Gastroesophageal sphincter (tissue), 4 donors: ENCODE measurements around the gene EHBP1. TPM values are rescaled to one million over a fixed set of nuclear protein-coding genes. Genes with fewer than 3 reads are reported as not detected.

Experiments
- ATAC-seq: fragments of 150-250 bp; one replicate; pipeline ENCODE4 v1.9.1; 2016; ENCODE audit warnings: mild to moderate bottlenecking, moderate library complexity
- H3K27ac ChIP-seq, 4 donors: fragments of 200-600 bp; sonication (generic) in 3 of 4; 1 replicate in 3 of 4; 2 replicates in 1 of 4; pipeline ENCODE4 v1.5.1; 2016 to 2019
- H3K27me3 ChIP-seq: fragments of 200-600 bp; sonication (generic); one replicate; pipeline ENCODE4 v1.5.1; 2019
- H3K36me3 ChIP-seq, 2 donors: fragments of 200-600 bp; sonication (generic); one replicate each; pipeline ENCODE4 v1.5.1; 2019; ENCODE audit warnings: control low read depth in 1 of 2
- H3K4me1 ChIP-seq, 3 donors: fragments of 200-600 bp; sonication (generic); 1 replicate in 2 of 3; 2 replicates in 1 of 3; pipeline ENCODE4 v1.5.1; 2016 to 2019; ENCODE audit warnings: control low read depth in 2 of 3
- H3K4me3 ChIP-seq, 2 donors: fragments of 200-600 bp; sonication (generic); one replicate each; pipeline ENCODE4 v1.5.1; 2019; ENCODE audit warnings: mild to moderate bottlenecking in 1 of 2, moderate library complexity in 1 of 2
- H3K9me3 ChIP-seq, 3 donors: fragments of 200-600 bp; sonication (generic); one replicate each; pipeline ENCODE4 v1.5.1; 2017 to 2019; ENCODE audit warnings: control low read depth in 2 of 3
- EP300 ChIP-seq: sonication (generic); formaldehyde crosslinking; IDR thresholded peaks from one replicate; pipeline ENCODE4 v1.6.1; 2017; ENCODE audit warnings: antibody characterized with exemption, mild to moderate bottlenecking
- POLR2A ChIP-seq, 2 donors: fragments of 450-650 bp; IDR thresholded peaks; one replicate each; pipeline ENCODE4 v1.6.1; 2017; ENCODE audit warnings: antibody characterized with exemption in 2 of 2, mild to moderate bottlenecking in 2 of 2, moderate library complexity in 1 of 2
- POLR2AphosphoS5 ChIP-seq: sonication (generic); formaldehyde crosslinking; IDR thresholded peaks from one replicate; pipeline ENCODE4 v1.6.1; 2017; ENCODE audit warnings: antibody characterized with exemption
- WGBS, 2 donors: methylation state at CpG; one replicate each; pipeline ENCODE4 v1.1.5; 2018; ENCODE audit warnings: low coverage in 1 of 2; 5-methylcytosine and 5-hydroxymethylcytosine counted together
- total RNA-seq, 4 donors: library from RNA; depleted of rRNA; stranded (reverse); fragments of >200 nt; gene quantifications; one replicate each; pipeline ENCODE4 v1.1.0, GENCODE V29; 2016
- TF ChIP-seq, protein P1 (sequence below), 4 experiments: fragments of 200-600 bp in 2 of 4; fragments of 450-650 bp in 2 of 4; sonication (generic) in 1 of 4; IDR thresholded peaks; one replicate each; pipeline ENCODE4 v1.5.1; 2017 to 2019; ENCODE audit warnings: antibody characterized with exemption in 4 of 4, mild to moderate bottlenecking in 2 of 4, moderate library complexity in 2 of 4

Gene EHBP1
- total RNA-seq, 4 donors from 2014 or later, result 82.4 to 159 (median 146) TPM

DNA sequence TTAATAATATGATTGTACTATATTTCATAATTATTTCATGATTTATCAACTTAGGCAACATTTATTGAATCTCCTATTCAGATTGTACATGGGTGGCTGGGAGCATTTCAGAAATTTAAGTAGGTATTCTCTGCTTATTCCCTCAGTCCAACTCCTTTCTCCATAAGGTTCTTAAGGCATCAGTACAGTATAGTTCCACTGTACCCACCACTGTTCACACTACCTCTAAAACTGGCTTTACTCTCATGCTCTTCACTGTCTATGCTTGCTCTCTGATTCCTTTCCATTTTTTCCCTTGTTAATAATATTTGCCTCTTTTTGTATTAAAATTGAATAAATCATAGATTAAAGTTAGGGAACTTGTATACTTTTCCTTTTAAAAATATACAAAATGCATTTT, 89.8 kb downstream of the EHBP1 start:
- TF ChIP-seq EP300, result no peak
- TF ChIP-seq, protein P1, sequence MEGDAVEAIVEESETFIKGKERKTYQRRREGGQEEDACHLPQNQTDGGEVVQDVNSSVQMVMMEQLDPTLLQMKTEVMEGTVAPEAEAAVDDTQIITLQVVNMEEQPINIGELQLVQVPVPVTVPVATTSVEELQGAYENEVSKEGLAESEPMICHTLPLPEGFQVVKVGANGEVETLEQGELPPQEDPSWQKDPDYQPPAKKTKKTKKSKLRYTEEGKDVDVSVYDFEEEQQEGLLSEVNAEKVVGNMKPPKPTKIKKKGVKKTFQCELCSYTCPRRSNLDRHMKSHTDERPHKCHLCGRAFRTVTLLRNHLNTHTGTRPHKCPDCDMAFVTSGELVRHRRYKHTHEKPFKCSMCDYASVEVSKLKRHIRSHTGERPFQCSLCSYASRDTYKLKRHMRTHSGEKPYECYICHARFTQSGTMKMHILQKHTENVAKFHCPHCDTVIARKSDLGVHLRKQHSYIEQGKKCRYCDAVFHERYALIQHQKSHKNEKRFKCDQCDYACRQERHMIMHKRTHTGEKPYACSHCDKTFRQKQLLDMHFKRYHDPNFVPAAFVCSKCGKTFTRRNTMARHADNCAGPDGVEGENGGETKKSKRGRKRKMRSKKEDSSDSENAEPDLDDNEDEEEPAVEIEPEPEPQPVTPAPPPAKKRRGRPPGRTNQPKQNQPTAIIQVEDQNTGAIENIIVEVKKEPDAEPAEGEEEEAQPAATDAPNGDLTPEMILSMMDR (IDR thresholded peaks at IDR 0.05), result no peak
- TF ChIP-seq POLR2A (IDR thresholded peaks at IDR 0.05), result no peak
- TF ChIP-seq POLR2AphosphoS5, result no peak
- H3K4me1 ChIP-seq, result peaks cover 0 to 48% (median 14%) of the 10 kb centered on the region in 3 donors

DNA sequence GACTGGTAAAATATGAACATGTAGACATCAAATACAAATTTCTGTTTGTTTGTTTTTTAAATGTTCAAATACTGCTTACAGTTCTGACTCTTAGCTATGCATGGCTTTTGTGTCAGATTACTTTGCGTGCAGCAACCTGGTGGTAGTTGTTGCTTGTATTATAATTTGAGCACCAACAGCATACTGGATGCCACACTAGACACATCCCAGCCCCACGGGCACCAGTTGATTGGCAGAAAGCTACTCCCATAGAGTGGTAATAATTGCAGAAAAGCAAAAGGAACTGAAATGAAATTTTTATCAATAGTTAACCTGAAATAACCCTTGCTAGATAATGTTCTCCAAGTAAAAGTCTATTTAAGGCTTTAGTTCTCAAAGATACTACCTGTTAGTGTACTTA, 91.6 kb downstream of the EHBP1 start:
- TF ChIP-seq EP300 (no peak), POLR2A (IDR thresholded peaks at IDR 0.05) (no peak)
- no peak overlapping the region for H3K27ac ChIP-seq
- no peak for ATAC-seq
- peaks cover 0 to 43% (median 12%) of the 10 kb centered on the region in 3 donors for H3K4me1 ChIP-seq
- WGBS, 2 donors, result 91 to 100% methylated on average over 2 of the region's 2 CpGs
- H3K27me3 ChIP-seq, result no peaks in the 10 kb centered on the region
- H3K36me3 ChIP-seq, result no peaks in the 10 kb centered on the region
- H3K4me3 ChIP-seq, result no peak overlapping the region
- no peaks in the 10 kb centered on the region for H3K9me3 ChIP-seq

More for the DNA sequence above, 89.8 kb downstream of the EHBP1 start:
- Histone ChIP-seq H3K27ac (no peak overlapping the region), H3K4me3 (no peak overlapping the region), H3K36me3 (no peaks in the 10 kb centered on the region), H3K9me3 (no peaks in the 10 kb centered on the region), H3K27me3 (no peaks in the 10 kb centered on the region)
- ATAC-seq, result no peak

DNA sequence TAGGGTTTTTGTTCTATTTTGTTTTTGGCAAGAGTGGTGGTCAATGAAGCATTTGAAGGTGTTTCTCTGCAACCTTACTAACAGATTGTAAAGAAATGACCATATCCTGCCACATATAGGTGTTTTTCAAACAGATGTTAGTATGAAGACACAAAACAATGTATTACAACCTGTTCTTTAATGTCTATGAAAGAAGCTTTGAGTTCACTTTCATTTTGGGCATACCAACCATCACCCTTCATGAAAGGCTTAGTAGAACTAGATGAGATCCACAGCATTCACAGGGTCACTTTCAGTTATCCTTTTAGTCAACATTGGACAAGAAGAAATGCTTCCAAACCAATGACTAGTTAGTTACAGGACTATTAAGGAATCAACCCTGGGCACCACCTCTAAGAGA, 95.1 kb downstream of the EHBP1 start:
- Histone ChIP-seq H3K9me3 (no peaks in the 10 kb centered on the region), H3K27me3 (no peaks in the 10 kb centered on the region), H3K36me3 (peaks cover 0 to 2% of the 10 kb centered on the region in 2 donors), H3K4me3 (no peak overlapping the region), H3K4me1 (peaks cover 0 to 18% (median 6%) of the 10 kb centered on the region in 3 donors), H3K27ac (no peak overlapping the region)
- TF ChIP-seq POLR2A (IDR thresholded peaks at IDR 0.05) (no peak), EP300 (no peak), POLR2AphosphoS5 (no peak)
- TF ChIP-seq, protein P1 (IDR thresholded peaks at IDR 0.05), result no peak
- ATAC-seq, result no peak

DNA sequence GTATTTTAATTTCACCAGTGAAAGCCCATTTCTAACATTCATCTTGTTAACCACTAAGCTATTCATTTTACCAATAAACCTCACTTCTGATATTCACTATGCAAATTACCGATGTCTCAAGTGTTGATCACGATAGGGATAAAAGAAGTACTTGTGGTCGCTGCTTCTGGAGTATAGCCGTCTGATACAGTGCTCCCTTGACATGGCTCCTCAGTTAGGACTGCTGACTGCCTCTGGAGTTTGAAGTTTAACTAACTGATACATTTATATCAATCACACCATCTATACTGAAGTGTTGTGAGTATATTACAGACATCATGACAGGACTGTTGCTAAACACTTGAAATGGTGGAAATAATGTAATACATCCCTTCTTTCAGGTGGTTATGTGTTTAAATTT, 95.6 kb downstream of the EHBP1 start:
- H3K9me3 ChIP-seq, result no peaks in the 10 kb centered on the region
- H3K27me3 ChIP-seq, result no peaks in the 10 kb centered on the region
- H3K27ac ChIP-seq, result no peak overlapping the region
- no peak overlapping the region for H3K4me3 ChIP-seq
- WGBS, 2 donors, result 76 to 94% methylated on average over 2 to 4 of the region's 4 CpGs
- no peak for TF ChIP-seq POLR2A (IDR thresholded peaks at IDR 0.05)
- TF ChIP-seq, protein P1 (IDR thresholded peaks at IDR 0.05), result no peak
- no peak for TF ChIP-seq EP300
- TF ChIP-seq POLR2AphosphoS5, result no peak
- no peak for ATAC-seq
- H3K36me3 ChIP-seq, result peaks cover 0 to 7% of the 10 kb centered on the region in 2 donors
- H3K4me1 ChIP-seq, result peaks cover 0 to 13% (median under 1%) of the 10 kb centered on the region in 3 donors

DNA sequence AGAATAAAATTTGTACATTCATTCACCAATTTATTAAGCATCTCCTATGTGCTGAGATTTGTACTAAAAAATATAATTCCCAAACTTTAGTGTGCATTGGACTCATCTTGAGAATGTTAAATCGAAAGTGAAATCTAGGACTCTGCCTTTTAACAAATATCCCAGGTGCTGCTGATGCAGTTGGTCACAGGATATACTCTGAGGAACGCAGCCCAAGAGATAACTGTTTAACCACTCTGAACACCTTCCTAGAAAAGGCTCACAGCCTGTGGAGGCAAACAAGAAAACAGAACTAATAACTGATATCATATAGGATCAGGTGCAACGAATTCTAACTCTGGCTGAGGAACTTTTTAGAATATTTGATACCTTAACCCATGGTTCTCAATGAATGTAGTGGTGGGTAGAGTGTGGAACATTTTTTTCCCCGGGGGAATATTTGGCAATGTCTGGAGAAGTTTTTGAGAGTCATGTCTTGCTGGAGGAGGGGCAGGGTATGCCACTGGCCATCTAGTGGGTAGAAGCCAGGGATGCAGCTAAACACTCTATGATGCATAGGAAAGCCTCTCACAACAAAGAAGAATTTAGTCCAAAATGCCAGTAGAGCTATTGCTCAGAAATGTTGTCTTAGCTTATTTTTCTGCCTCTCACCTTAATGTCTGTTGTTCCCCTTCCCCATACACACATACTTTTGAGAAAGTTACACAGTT, 96.5 kb downstream of the EHBP1 start:
- no peak overlapping the region for H3K27ac ChIP-seq
- H3K27me3 ChIP-seq, result no peaks in the 10 kb centered on the region
- no peak overlapping the region for H3K4me3 ChIP-seq
- H3K4me1 ChIP-seq, result peaks cover 0 to 11% (median 0%) of the 10 kb centered on the region in 3 donors
- H3K36me3 ChIP-seq, result peaks cover 0 to 15% of the 10 kb centered on the region in 2 donors
- H3K9me3 ChIP-seq, result no peaks in the 10 kb centered on the region
- ATAC-seq, result no peak
- WGBS, 2 donors, result 78 to 86% methylated on average over 3 to 4 of the region's 4 CpGs
- TF ChIP-seq POLR2A (IDR thresholded peaks at IDR 0.05) (no peak), EP300 (no peak), POLR2AphosphoS5 (no peak)
- TF ChIP-seq, protein P1 (IDR thresholded peaks at IDR 0.05), result no peak
